Measurements from ENCODE around the gene TRRAP.

DNA sequence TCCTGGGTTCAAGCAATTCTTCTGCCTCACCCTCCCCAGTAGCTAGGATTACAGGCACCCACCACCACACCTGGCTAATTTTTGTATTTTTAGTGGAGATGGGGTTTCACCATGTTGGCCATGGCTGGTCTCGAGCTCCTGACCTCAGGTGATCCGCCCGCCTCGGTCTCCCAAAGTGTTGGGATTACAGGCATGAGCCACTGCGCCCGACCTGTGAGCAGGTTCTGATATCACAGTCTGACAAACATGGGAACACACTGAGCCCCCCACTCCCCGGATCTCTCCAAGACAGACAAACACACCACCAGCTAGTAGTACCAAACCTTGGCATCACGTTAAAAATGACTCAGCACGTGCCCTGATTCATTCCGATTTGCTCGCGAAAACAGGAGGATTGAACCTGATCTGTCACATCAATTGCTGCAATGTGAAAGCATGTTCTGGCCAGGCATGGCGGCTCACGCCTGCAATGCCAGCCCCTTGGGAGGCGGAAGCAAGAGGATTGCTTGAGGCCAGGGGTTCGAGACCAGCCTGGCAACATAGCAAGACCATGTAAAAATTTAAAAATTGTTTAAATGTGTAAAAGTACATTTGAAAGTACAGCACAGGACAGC is 159.1 kb downstream of the TRRAP start:
- TF ChIP-seq CTCF (IDR thresholded peaks at IDR 0.05 in 4 of 5, conservative IDR thresholded peaks at IDR 0.05 in 1 of 5) = no peak
- no peak for TF ChIP-seq POLR2A (IDR thresholded peaks at IDR 0.05)
